Stimulated activated naive CD4-positive, alpha-beta T cell (primary cell): ENCODE results near the gene DENND11.
"Not testable (repeated sequence)": the region's sequence is repeated elsewhere in the genome, so short reads cannot be mapped to it uniquely, and the experiment has no call there.

Experiments used
- DNase-seq, 6 experiments: peaks; one replicate each; lab custom pipeline; 2025; lab: John Stamatoyannopoulos, UW

Gene DENND11

GRCh38 chr7:141708351-141708750, 6.4 kb upstream of the DENND11 start, which contains the start of gene WEE2:
TSS of gene WEE2 (plus strand) at chr7:141708353. CDS start at chr7:141708759, 406 bp downstream.
- DNase-seq, result no peak

DNA sequence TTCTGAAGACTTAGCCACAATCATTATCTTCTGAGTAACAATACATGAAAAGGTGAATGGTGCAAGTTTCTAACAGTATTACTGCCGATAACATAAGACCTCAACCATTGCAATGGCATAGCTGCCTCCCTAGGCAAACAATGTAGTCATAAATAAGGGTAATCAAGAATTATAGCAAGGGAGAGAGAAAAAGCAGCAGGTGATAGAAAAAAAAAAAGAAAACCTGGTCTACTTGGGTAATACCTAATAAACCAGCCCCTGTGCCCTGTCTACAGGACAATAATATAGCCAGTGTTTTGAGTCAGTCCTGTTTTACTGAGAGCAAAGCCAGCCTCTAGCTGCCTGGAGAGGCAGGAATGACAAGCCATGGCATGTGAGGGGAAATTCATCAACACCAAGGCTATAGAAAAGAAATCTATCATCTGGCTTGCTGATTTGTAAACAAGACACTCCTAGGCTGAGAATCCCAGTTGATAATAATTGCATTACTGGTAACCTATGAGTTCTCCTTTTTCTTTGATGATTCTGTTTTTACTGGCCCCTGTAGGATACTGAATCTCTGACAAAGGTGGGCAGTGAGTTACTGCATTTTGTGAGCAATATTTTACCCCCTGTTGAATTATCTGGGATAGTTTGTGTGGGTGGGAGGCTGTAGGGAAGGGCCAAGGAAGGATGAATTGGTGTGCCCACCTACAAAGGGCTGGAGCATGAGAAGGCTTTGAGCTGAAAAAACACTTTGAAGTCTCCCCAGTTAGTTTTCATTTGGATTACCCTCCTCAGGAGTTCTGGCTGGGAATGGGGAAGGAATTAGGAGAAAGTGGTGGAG, 4.5 kb upstream of the DENND11 start:
- DNase-seq, result no peak

DNA sequence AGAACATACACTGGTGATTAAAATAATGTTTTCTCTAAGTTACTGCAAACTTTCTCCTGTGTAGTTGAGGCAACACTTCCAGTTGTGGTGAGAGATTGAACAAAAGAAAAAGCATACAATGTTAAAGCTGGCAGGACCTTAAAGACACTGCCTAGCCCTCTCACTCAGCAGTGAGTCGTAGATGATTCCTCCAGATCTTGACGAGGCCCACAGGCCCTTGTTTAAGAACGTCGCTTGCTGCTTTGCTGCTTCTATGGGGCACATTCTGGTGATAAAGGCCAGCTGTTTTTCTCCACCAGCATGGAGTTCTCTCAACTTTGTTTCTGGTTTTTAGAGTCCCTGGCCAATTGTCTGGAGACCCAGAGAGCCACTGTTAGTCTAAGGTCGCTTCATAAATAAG, 2.8 kb upstream of the DENND11 start:
- DNase-seq, result no peak

- DNase-seq, result no peak
These were observed 2.1 kb upstream of the DENND11 start for GRCh38 chr7:141704112-141704511.

DNA sequence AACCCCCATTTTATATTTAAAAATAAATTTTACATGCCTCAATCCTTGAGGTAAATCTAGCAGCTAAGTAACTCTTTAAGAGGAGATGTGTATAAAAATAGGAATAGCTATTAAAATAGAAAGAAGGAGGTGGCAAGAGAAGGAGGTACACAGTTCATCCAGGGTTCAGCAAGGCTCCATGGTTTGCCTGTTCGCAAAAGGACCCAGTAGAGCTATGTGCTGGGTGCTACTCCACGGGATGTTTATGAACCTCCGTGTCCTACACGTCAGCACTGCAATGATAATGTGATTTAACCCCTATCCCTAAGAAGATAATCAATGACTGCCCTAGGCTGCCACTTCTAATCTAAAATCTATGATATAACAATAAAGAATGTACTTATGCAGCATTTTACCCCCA, 926 bp upstream of the DENND11 start:
- DNase-seq, result no peak

DNA sequence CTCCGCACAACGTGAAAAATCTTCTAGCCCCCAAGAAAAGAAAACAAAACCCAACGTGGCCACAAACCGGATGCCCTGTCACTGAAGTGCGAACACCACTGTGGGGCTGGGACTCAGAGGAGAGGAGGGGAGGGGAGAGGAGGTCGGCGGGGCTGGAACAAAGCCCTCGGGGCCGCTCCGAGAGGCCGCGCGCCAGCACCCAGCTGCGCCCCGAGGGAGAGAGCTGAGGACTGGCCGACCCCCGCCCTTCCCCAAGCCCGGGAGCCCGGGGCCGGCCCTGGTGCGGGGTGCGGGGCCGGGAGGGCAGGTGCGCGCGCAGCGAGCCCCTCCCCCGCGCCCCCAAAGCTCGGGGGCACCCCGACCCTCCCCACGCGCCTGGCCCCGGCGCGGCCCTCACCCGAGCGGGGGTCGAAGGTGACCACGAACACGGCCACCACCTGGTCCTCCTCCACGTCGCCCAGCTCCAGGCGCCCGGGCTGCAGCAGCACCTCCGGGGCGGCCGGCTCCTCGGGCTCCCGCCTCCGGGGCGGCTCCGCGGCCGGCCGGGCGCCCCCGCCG, 398 bp downstream of the DENND11 start:
- peak; percentile 57 to 76 (median 66) for DNase-seq

GRCh38 chr7:141700848-141701371, 1.1 kb downstream of the DENND11 start:
- peak in 3 of 6 experiments; percentile 4 to 35 (median 23) for DNase-seq

DNA sequence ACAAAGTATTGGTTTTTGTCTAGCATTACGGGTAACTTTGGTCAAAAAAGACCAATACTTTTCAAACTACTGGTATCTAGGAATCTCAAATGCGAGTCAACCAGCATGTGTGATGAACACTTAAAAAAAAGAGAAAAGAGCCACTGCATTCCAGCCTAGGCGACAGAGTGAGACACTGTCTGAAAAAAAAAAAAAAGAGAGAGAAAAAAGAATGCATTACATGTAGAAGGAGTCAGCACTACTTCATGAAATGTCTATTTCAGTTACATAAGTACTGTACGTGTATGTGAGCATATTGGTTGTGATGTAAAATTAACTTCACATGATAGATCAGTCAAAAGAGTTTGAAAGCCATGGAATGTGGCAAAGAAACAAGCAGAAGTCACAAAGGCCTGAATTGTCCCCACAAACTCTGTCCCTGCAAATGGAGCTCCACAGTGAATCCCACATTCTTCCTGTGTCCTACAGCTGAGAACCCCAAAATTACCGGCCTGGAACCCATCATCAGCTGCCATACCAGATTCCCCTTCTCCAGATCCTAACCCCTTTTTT, 1.6 kb downstream of the DENND11 start:
- peak in 1 of 6 experiments; percentile 21 for DNase-seq

DNA sequence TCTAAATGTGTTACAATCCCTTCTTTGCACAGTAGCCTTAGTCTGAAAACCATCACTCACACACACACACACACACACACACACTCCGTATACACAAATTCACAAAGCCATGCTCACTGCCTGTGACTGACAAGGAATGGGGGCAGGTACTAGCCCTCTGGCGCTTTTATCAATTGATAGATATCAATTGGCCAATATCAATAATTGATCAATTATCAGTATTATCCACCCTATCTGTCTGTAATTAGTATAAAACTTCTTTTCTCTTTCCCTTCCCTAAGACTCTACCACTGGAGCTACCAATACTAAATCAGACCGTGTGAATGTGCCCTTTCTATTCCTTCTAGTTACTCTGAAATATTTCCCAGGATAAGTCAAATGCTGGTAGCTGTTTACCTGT, 2.1 kb downstream of the DENND11 start:
- DNase-seq, result no peak

- DNase-seq, result peak in 1 of 6 experiments; percentile 21
These were observed 3.5 kb downstream of the DENND11 start for GRCh38 chr7:141698247-141699015.

- no peak for DNase-seq
These were observed 4.6 kb downstream of the DENND11 start for GRCh38 chr7:141697211-141697871.

DNA sequence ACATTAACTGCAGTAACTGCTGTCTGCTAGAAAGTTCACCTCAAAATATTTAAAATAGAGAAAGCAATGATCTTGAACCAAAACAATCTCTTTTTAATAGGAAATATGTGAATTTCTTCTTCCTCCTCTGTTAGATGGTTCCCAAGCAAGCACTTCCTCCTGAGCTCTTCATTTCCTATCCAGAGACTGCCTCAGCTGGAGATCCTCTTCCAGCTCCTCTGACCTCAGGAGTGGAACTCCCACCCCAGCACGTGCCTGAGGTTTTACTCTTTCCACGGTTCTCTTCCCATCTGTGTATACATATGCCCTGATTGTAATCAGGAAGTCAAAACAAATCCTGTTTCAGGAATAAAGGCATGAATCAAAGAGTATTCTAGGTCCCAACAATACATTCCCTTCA, 5.6 kb downstream of the DENND11 start:
- no peak for DNase-seq

- no peak for DNase-seq
These were observed 6.1 kb downstream of the DENND11 start for GRCh38 chr7:141695803-141696289.

- DNase-seq, result no peak
These were observed 8.9 kb downstream of the DENND11 start for GRCh38 chr7:141693082-141693481.

- DNase-seq, result no peak
These were observed 10.0 kb downstream of the DENND11 start for GRCh38 chr7:141691961-141692360.

GRCh38 chr7:141691540-141691939, 10.4 kb downstream of the DENND11 start:
- DNase-seq, result no peak

DNA sequence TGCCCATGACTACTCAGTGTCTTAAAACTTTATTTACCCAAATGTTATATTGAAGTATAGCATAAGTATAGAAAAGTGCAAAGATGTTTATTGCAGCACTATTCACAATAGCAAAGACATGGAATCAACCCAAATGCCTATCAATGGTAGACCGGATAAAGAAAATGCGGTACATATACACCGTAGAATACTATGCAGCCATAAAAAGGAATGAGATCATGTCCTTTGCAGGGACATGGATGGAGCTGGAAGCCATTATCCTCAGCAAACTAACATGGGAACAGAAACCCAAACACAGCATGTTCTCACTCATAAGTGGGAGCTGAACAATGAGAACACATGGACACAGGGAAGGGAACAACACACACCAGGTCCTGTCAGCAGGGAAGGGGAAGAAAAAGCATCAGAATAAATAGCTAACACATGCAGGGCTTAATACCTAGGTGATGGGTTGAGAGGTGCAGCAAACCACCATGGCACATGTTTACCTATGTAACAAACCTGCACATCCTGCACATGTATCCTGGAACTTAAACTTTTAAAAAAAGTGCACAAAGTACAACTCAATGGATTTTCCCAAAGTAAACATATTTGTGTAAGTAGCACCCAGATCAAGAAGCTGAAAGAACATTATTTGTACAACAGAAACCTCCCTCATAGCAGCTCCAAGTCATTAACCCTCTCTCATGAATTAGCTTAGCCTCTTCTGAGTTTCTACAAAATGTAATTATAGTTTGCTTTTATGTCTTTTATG, 12.7 kb downstream of the DENND11 start:
- not testable (repeated sequence) for DNase-seq

- DNase-seq, result no peak
These were observed 13.9 kb downstream of the DENND11 start for GRCh38 chr7:141688043-141688442.

GRCh38 chr7:141686670-141687069, 15.3 kb downstream of the DENND11 start:
- no peak for DNase-seq

GRCh38 chr7:141686074-141686473, 15.9 kb downstream of the DENND11 start:
- DNase-seq, result no peak
